ENCODE results near the gene TST. TPM values are rescaled to one million over a fixed set of nuclear protein-coding genes. Genes with fewer than 3 reads are reported as not detected.

The TST gene
- 19.6 TPM for polyA plus RNA-seq (ENCODE audit: insufficient read length)

GRCh38 chr22:37019309-37020191 lies at the start of gene TST, which contains the start of gene MPST:
TSS of gene TST (minus strand) at chr22:37019447. CDS start at chr22:37018732, 715 bp downstream.
TSS of gene MPST (plus strand) at chr22:37019742. CDS start at chr22:37019837, 95 bp downstream.
- no peak for DNase-seq (ENCODE audit: low read depth)

GRCh38 chr22:37068859-37069258 lies 49.6 kb upstream of the TST start:
- DNase-seq (ENCODE audit: low read depth) = no peak

GRCh38 chr22:37067428-37067827 lies 48.2 kb upstream of the TST start:
- no peak for DNase-seq (ENCODE audit: low read depth)

DNA sequence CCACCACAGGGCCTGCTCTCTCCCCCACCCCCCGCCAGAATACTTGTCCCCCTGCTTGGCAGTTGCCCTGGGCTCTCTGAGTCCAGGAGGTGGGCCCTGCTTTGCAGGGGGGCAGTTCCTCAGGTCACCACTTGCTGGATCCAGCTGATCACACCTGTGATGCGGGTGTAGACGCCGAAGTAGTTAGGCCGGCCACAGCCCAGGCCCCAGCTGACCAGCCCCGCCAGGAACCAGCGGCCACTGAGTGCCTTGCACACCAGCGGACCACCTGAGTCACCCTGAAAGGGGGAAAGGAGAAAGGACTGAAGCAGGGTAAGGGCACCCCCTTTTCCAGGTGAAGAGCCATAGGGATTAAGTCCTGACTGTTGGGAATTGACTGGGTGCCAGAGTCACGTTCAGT lies 46.7 kb upstream of the TST start:
- DNase-seq (ENCODE audit: low read depth) = no peak

- no peak for DNase-seq (ENCODE audit: low read depth)
Measured at GRCh38 chr22:37065180-37065579, 45.9 kb upstream of the TST start.

DNA sequence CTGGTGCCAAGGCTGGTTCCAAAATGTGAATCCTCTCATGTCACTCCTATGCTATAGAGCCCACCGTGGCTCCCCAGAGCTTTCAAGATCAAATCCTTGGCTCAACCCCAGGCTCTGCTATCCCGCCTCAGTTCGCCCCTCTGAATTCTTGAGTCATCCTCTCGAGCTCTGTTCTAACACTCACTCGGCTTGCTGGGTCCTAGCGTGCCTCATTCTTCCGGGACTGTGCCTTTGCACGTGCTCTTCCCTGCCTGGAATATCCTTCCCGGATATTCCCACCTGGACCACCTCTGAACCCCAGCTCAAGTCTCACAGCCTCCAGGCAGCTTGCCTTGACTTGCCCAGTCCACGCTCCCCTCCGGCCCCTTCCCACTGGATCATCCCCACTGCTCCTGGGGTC lies 45.3 kb upstream of the TST start:
- no peak for DNase-seq (ENCODE audit: low read depth)

GRCh38 chr22:37063431-37064420 lies 44.5 kb upstream of the TST start:
- DNase-seq (ENCODE audit: low read depth) = no peak

- no peak for DNase-seq (ENCODE audit: low read depth)
Measured at GRCh38 chr22:37062702-37063381, 43.6 kb upstream of the TST start.

DNA sequence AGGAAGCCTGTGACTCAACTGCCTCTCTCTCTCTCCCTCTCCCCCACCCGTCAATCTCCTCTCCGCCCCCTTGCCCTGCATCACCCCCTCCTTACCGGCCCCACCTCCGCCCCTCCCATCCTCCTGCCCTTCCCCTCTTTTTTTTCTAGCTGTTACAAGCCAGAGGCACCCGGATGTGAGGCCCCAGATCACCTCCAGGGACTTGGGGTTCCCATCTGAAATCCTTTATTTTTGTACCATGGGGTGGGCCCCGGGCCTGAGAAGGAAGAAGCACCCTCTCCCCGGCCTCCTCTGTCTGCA lies 43.1 kb upstream of the TST start:
- DNase-seq (ENCODE audit: low read depth) = no peak

DNA sequence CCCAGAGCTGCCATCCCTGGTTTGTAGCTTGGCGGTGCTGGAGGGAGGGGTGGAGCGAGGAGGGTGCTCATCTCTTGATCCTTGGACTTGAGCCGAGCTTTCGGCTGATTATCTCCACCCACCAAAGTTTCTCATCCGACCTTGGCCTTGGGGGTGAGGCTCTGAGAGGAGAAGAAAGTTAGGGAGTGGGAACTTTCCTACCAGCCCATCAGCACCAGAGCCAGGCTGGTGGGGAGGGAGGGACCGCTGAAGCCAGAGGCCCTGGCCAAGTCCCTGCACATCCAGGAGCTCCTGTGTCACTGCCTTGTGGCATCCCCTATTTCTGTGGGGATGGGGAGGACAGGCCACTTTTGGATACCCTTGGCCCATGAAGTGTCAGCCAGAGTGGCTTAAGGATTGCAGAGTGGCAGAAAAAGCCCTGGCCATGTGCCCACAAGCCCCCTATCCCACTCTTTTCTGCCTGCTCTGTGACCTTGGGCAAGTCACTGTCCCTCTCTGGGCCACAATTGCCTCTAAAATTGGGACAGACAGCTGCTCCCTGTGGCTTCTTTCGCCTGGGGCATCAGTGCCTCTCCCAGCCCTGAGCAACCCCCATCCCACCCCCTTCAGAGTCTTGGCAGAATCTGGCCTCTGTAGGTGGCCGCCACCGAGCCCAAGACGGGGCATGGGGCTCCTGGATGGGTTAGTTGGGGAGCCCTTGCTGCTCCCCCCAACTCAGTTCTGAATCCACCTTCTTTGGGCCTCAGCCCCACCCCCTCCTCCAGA lies 42.5 kb upstream of the TST start:
- DNase-seq (ENCODE audit: low read depth) = no peak

- no peak for DNase-seq (ENCODE audit: low read depth)
Measured at GRCh38 chr22:37060801-37061610, 41.8 kb upstream of the TST start.

DNA sequence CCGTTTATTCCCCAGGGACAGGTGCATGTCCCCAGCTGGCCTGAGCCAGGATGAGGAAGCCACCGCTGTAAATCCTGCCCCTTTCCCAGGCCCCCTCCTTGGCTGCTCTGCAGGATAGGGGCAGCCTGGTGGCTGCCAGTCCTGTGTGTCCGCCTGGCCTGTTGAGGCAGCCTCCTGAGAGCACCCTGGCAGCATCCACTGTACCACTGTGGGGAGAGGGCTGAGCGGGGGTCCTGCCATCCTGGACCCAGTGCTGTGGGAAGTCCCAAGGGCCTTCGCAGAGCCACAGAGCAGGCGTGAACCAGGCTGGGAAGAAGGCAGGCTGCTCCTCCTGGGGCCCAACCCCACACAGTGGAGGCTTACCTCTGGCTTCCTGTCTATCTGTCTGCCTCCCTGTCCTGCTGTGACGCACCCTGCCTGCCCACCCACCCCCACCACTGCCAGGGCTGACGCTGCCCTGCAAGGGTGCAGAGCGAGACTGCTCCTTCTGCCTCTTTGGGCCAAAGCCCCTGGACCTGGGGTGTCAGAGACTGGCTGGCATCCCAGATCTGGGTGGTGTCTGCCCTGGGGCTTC lies 40.7 kb upstream of the TST start:
- no peak for DNase-seq (ENCODE audit: low read depth)

GRCh38 chr22:37058917-37059701 lies 39.9 kb upstream of the TST start:
- no peak for DNase-seq (ENCODE audit: low read depth)

DNA sequence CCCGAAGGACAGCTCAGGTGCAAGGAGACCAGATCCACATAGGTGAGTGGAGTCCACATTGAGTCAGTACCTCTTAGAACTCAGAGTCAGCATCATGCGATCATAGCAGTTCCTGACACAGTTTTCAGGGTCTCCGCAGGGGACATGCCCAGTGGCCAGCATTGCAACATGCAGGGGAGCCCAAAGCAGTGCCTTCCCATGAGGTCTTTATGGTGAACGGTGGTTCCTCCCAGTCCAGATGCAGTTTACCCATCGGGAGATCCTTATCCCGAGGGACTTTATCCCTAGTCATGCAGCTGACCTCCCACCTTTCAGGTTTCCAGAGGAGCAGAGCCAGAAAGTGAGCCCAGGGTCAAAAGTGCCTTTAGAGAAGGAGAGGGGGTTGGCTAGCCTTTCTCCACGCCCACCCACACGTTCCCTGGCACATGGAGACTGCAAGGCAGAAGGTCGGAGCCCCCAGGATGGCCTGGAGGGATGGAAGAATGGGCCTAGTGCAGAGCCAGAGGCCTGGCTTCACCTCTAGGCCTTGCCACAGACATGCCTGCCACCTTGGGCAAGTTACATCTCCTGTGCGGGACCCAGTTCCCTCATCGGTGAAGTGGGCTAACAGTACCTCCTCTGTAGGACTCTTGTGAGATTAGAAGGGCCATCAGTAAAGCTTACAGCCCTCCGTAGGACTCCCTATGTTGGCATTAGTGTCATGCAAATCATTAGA lies 38.7 kb upstream of the TST start:
- no peak for DNase-seq (ENCODE audit: low read depth)

DNA sequence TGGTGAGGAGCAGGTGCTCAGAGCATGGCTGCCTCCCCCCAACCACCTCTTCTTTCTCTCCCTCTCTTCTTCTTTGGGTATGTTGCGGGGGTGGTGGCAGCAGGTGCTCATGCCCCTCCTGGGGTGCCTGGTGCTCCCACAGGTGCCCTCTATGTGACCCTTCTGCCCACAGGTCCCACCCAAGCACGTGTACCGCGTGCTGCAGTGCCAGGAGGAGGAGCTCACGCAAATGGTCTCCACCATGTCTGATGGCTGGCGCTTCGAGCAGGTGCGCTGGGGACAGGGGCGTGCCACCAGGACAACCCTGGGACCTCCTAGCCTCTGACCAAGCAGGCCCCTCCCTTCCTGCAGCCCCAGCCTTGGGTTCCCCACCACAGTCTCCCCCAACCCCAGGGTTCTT lies 38.0 kb upstream of the TST start:
- no peak for DNase-seq (ENCODE audit: low read depth)

DNA sequence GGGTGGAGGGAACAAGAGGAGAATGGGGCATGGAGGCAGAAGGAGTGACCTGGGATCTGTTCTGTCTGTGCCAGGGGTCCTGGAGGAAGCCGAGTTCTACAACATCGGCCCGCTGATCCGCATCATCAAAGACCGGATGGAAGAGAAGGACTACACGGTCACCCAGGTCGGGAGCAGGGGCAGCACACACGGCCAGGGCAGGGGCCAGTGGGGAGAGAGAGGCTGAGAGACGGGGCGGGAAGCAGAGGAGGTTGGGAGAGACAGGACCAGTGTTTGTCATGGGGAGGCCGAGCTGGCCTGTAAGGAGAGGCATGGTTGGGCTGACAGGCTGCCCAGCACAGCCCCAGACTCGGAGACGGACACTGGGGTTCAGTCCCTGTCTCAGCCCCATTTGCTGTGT lies 37.0 kb upstream of the TST start:
- DNase-seq (ENCODE audit: low read depth) = no peak

DNA sequence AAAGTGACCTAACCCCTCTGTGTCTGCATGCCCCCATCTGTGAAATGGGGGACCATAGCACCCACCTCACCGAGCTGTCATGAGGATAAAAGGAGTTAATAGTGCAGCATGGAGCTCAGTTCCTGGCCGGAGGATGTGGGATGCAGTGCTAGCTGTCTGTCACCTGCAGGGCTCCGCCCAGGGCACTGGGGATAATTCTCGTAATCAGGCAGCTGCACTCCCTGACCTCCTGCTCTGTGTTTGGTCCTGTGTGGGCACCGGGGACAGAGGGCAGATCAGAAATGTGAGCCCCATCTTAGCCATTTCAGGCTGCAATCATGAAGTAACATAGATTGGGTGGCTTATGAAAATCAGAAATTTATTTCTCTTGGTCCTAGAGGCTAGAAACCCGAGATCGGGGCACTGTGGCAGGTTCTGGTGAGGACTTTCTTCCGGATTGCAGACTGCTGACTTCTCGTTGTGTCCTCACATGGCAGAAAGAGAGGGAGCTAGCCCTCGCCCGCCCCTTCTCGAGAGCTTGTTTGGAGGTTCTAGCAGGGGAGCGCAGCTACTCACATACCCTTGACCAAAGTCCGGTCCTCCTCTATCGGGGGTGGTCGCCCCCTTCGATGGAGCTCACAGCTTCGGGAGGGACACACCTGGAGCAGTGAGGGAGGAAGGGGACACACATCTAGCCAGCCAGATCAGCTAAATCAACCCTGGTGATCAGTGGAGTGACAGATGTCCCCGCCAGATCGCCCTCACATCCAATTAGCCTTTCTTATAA lies 35.5 kb upstream of the TST start:
- no peak for DNase-seq (ENCODE audit: low read depth)

GRCh38 chr22:37054056-37054395 lies 34.8 kb upstream of the TST start:
- no peak for DNase-seq (ENCODE audit: low read depth)

Measured in forelimb muscle (tissue), 1 donor.